WERI-Rb-1 (cell line): ENCODE data around the gene C2CD5.

Experiments
- DNase-seq: peaks from one replicate; pipeline ENCODE4 v3.0.0-alpha.2; 2020
- H3K27ac ChIP-seq: fragments of 250-450 bp; sonication (Bioruptor Pico); 2 replicates; pipeline ENCODE4 v1.5.1; 2020; ENCODE audit warnings: mild to moderate bottlenecking, moderate library complexity
- H3K27me3 ChIP-seq: fragments of 250-450 bp; sonication (Bioruptor Pico); 2 replicates; pipeline ENCODE4 v1.5.1; 2021; ENCODE audit warnings: mild to moderate bottlenecking, low read depth, moderate library complexity; ENCODE audit not compliant: insufficient read depth, severe bottlenecking
- H3K36me3 ChIP-seq: fragments of 250-450 bp; sonication (Bioruptor Pico); 2 replicates; pipeline ENCODE4 v1.5.1; 2020; ENCODE audit warnings: mild to moderate bottlenecking, moderate library complexity
- H3K4me3 ChIP-seq: 2 replicates; pipeline ENCODE4 v1.5.1; 2011; ENCODE audit warnings: low read depth, mild to moderate bottlenecking, control low read depth, low read length
- H3K9me3 ChIP-seq: fragments of 250-450 bp; sonication (Bioruptor Pico); 2 replicates; pipeline ENCODE4 v1.5.1; 2021; ENCODE audit warnings: mild to moderate bottlenecking, moderate library complexity; ENCODE audit not compliant: severe bottlenecking
- CTCF ChIP-seq: IDR thresholded peaks from 2 replicates; pipeline ENCODE4 v1.5.1; 2011; ENCODE audit warnings: low read depth, mild to moderate bottlenecking, control low read depth, inconsistent platforms, low read length

The C2CD5 gene

GRCh38 chr12:22576473-22576872 is 32.1 kb upstream of the C2CD5 start:
- no peak for TF ChIP-seq CTCF
- Histone ChIP-seq H3K27ac (no peak overlapping the region), H3K27me3 (no peaks in the 10 kb centered on the region), H3K4me3 (no peak overlapping the region), H3K36me3 (no peaks in the 10 kb centered on the region), H3K9me3 (no peaks in the 10 kb centered on the region)
- no peak for DNase-seq

- TF ChIP-seq CTCF, result no peak
- H3K36me3 ChIP-seq, result no peaks in the 10 kb centered on the region
- H3K27ac ChIP-seq, result no peak overlapping the region
- no peaks in the 10 kb centered on the region for H3K27me3 ChIP-seq
- H3K9me3 ChIP-seq, result no peaks in the 10 kb centered on the region
- H3K4me3 ChIP-seq, result no peak overlapping the region
- DNase-seq, result no peak
These were observed 31.7 kb upstream of the C2CD5 start for GRCh38 chr12:22576065-22576464.

DNA sequence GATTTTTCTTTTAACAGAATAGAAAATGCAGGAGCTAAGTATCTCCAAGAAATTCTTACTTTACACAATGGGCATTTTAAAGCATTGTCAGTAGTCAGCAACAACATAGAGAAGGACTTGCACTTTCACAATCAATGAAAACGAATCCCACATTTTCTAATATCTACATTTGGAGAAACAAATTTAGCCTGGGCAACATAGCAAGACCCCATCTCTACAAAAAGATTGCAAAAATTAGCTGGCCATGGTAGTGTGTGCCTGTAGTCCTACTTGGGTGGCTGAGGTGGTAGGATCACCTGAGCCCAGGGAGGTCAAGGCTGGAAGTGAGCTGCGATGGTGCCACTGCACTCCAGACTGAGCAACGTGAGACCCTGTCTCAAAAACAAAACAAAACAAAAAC is 30.6 kb upstream of the C2CD5 start:
- H3K4me3 ChIP-seq, result no peak overlapping the region
- H3K9me3 ChIP-seq, result no peaks in the 10 kb centered on the region
- H3K27me3 ChIP-seq, result no peaks in the 10 kb centered on the region
- TF ChIP-seq CTCF, result no peak
- no peak overlapping the region for H3K27ac ChIP-seq
- no peak for DNase-seq
- no peaks in the 10 kb centered on the region for H3K36me3 ChIP-seq

GRCh38 chr12:22573181-22573580 is 28.8 kb upstream of the C2CD5 start:
- H3K9me3 ChIP-seq, result no peaks in the 10 kb centered on the region
- H3K4me3 ChIP-seq, result no peak overlapping the region
- H3K27ac ChIP-seq, result no peak overlapping the region
- TF ChIP-seq CTCF, result no peak
- no peaks in the 10 kb centered on the region for H3K27me3 ChIP-seq
- no peaks in the 10 kb centered on the region for H3K36me3 ChIP-seq
- no peak for DNase-seq

- Histone ChIP-seq H3K27ac (no peak overlapping the region), H3K4me3 (no peak overlapping the region), H3K9me3 (no peaks in the 10 kb centered on the region), H3K27me3 (no peaks in the 10 kb centered on the region), H3K36me3 (no peaks in the 10 kb centered on the region)
- no peak for TF ChIP-seq CTCF
- DNase-seq, result no peak
These were observed 24.9 kb upstream of the C2CD5 start for GRCh38 chr12:22569253-22569652.
